ENCODE data around the gene FARS2.

Gene FARS2

GRCh38 chr6:5403609-5404008 lies 142.3 kb downstream of the FARS2 start:
- no peak for DNase-seq (ENCODE audit: low read depth)
- no peak for TF ChIP-seq CTCF (IDR thresholded peaks at IDR 0.05; ENCODE audit: low read depth, low read length, missing control alignments)
- H3K4me3 ChIP-seq (ENCODE audit: low read depth, low read length): no peak overlapping the region

- DNase-seq (ENCODE audit: low read depth): no peak
- no peak for TF ChIP-seq CTCF (IDR thresholded peaks at IDR 0.05; ENCODE audit: low read depth, low read length, missing control alignments)
- no peak overlapping the region for H3K4me3 ChIP-seq (ENCODE audit: low read depth, low read length)
Observed at GRCh38 chr6:5405976-5406375, 144.7 kb downstream of the FARS2 start.

GRCh38 chr6:5411414-5411813 lies 150.1 kb downstream of the FARS2 start:
- no peak for DNase-seq (ENCODE audit: low read depth)
- H3K4me3 ChIP-seq (ENCODE audit: low read depth, low read length): no peak overlapping the region
- TF ChIP-seq CTCF (IDR thresholded peaks at IDR 0.05; ENCODE audit: low read depth, low read length, missing control alignments): no peak

- H3K4me3 ChIP-seq (ENCODE audit: low read depth, low read length): no peak overlapping the region
- DNase-seq (ENCODE audit: low read depth): no peak
- TF ChIP-seq CTCF (IDR thresholded peaks at IDR 0.05; ENCODE audit: low read depth, low read length, missing control alignments): no peak
Observed at GRCh38 chr6:5412017-5412416, 150.7 kb downstream of the FARS2 start.

GRCh38 chr6:5412663-5413062 lies 151.3 kb downstream of the FARS2 start:
- TF ChIP-seq CTCF (IDR thresholded peaks at IDR 0.05; ENCODE audit: low read depth, low read length, missing control alignments): no peak
- no peak overlapping the region for H3K4me3 ChIP-seq (ENCODE audit: low read depth, low read length)
- DNase-seq (ENCODE audit: low read depth): no peak

GRCh38 chr6:5416250-5416649 lies 154.9 kb downstream of the FARS2 start:
- TF ChIP-seq CTCF (IDR thresholded peaks at IDR 0.05; ENCODE audit: low read depth, low read length, missing control alignments): no peak
- DNase-seq (ENCODE audit: low read depth): no peak
- no peak overlapping the region for H3K4me3 ChIP-seq (ENCODE audit: low read depth, low read length)

- DNase-seq (ENCODE audit: low read depth): no peak
- no peak overlapping the region for H3K4me3 ChIP-seq (ENCODE audit: low read depth, low read length)
Observed at GRCh38 chr6:5422321-5422915, 161.1 kb downstream of the FARS2 start.

More at GRCh38 chr6:5422321-5422915, 161.1 kb downstream of the FARS2 start:
- peak; percentile 62 for TF ChIP-seq CTCF (IDR thresholded peaks at IDR 0.05; ENCODE audit: low read depth, low read length, missing control alignments)

Measured in GM12864 (cell line).